Measurements from ENCODE around the gene HIVEP3. TPM values are rescaled to one million over a fixed set of nuclear protein-coding genes. Genes with fewer than 3 reads are reported as not detected.

Gene HIVEP3
- total RNA-seq, 1 experiment from 2014 or later, result 1.4 TPM

- no peak overlapping the region for H2AFZ ChIP-seq (ENCODE audit: low read length)
These were observed 422.4 kb downstream of the HIVEP3 start for GRCh38 chr1:41496080-41497055.

More at GRCh38 chr1:41496080-41497055, 422.4 kb downstream of the HIVEP3 start:
- peak overlapping the region; percentile 99 for H2BK120ac ChIP-seq (ENCODE audit: low read depth, low read length, poor library complexity, severe bottlenecking)
- H4K20me1 ChIP-seq (ENCODE audit: control insufficient read depth, insufficient read depth, insufficient read length), result no peaks in the 10 kb centered on the region
- peak overlapping the region; percentile 100 for H4K91ac ChIP-seq (ENCODE audit: insufficient read length, low read depth, low read length)
- peak overlapping the region in 2 of 3 experiments; percentile 52 to 82; a peak in 1 of 7 replicates for H3K27ac Mint-ChIP-seq
- H2AK5ac ChIP-seq (ENCODE audit: insufficient read length, low read length), result no peak overlapping the region
- H3K27me3 ChIP-seq (ENCODE audit: insufficient read depth, low read length), result no peaks in the 10 kb centered on the region; the same call in 1 of the 2 replicates
- H3K4me1 ChIP-seq (ENCODE audit: insufficient read depth, low read length), result no peaks in the 10 kb centered on the region
- peak overlapping the region; percentile 55 for H4K5ac ChIP-seq (ENCODE audit: insufficient read length, low read depth, low read length)
- peak overlapping the region; percentile 8 for H3K4me2 ChIP-seq (ENCODE audit: insufficient read depth, insufficient read length, low read length)
- H3K56ac ChIP-seq (ENCODE audit: insufficient read length, low read depth, low read length), result no peak overlapping the region
- H3K27me3 Mint-ChIP-seq (ENCODE audit: low read depth), result peaks cover 15% of the 10 kb centered on the region
- H3K4ac ChIP-seq (ENCODE audit: low read depth, low read length), result peak overlapping the region; percentile 99
- H3K23me2 ChIP-seq (ENCODE audit: insufficient read length, low read depth, low read length, poor library complexity, severe bottlenecking), result no peaks in the 10 kb centered on the region
- no peak for TF ChIP-seq CTCF (conservative IDR thresholded peaks at IDR 0.05)
- peaks cover 26 to 27% of the 10 kb centered on the region in 2 experiments for H3K4me1 Mint-ChIP-seq
- H3K9ac ChIP-seq (ENCODE audit: extremely low read depth, insufficient read length, low read length), result no peak overlapping the region
- peak overlapping the region; percentile 97 for H3K18ac ChIP-seq (ENCODE audit: insufficient read length, low read depth, low read length)
- WGBS (ENCODE audit: extremely low coverage, insufficient read length, low lambda C conversion rate), result no CpG with 5 or more reads among the region's 74 CpGs
- H3K23ac ChIP-seq (ENCODE audit: insufficient read length, low read depth, low read length), result no peak overlapping the region
- H3K14ac ChIP-seq (ENCODE audit: insufficient read depth, low read length), result peak overlapping the region; percentile 98
- H3K4me3 Mint-ChIP-seq, result 0 out of 5 replicates have a peak overlapping the region, but pooled peaks of 1 of the 2 experiments have one; percentile 14
- H2BK5ac ChIP-seq (ENCODE audit: insufficient read length, low read length), result no peak overlapping the region
- no peaks in the 10 kb centered on the region for H3K9me3 Mint-ChIP-seq
- DNase-seq, result peak; percentile 91
- peak overlapping the region; percentile 46 for H2BK20ac ChIP-seq (ENCODE audit: low read depth, low read length, poor library complexity, severe bottlenecking)
- H2BK12ac ChIP-seq (ENCODE audit: insufficient read length, low read depth, low read length), result no peak overlapping the region
- no peak overlapping the region for H3K27ac ChIP-seq (ENCODE audit: insufficient read length, low read depth, low read length)
- H4K8ac ChIP-seq (replicated peaks; ENCODE audit: insufficient read length, low read depth, low read length), result no peak overlapping the region
- no peaks in the 10 kb centered on the region for H3K9me3 ChIP-seq (ENCODE audit: control insufficient read depth, low read depth, low read length)
- no peaks in the 10 kb centered on the region for H3K36me3 Mint-ChIP-seq (ENCODE audit: insufficient read depth in 1 of 3, low read depth in 3 of 3)
- H3T11ph ChIP-seq (ENCODE audit: low read length), result peak overlapping the region; percentile 71
- no peaks in the 10 kb centered on the region for H3K79me1 ChIP-seq (ENCODE audit: insufficient read depth, low read depth, low read length, poor library complexity, severe bottlenecking)
- H2BK15ac ChIP-seq (ENCODE audit: low read depth, low read length), result no peak overlapping the region
- H3K79me2 ChIP-seq (ENCODE audit: insufficient read depth, low read length), result no peaks in the 10 kb centered on the region

All from H9 (cell line).